Mesothelial cell of epicardium (in vitro differentiated cells): ENCODE measurements around the gene PNN. TPM values are rescaled to one million over a fixed set of nuclear protein-coding genes. Genes with fewer than 3 reads are reported as not detected.

Source experiments
- DNase-seq, 2 experiments: peaks; one replicate each; pipeline ENCODE4 v3.0.0; 2021; ENCODE audit warnings: low spot score in 2 of 2; ENCODE audit not compliant: unreplicated experiment in 2 of 2
- H3K27ac Mint-ChIP-seq: 2 replicates; pipeline ENCODE4 v1.8.0; 2021; ENCODE audit warnings: mixed read lengths
- H3K27me3 Mint-ChIP-seq: 2 replicates; pipeline ENCODE4 v1.8.0; 2021; ENCODE audit warnings: low read depth, mixed read lengths
- H3K36me3 Mint-ChIP-seq: 2 replicates; pipeline ENCODE4 v1.8.0; 2021; ENCODE audit warnings: mixed read lengths
- H3K4me1 Mint-ChIP-seq: 2 replicates; pipeline ENCODE4 v1.8.0; 2021; ENCODE audit warnings: mixed read lengths
- H3K4me3 Mint-ChIP-seq: 2 replicates; pipeline ENCODE4 v1.8.0; 2021; ENCODE audit warnings: mild to moderate bottlenecking, moderate library complexity, mixed read lengths
- H3K9me3 Mint-ChIP-seq: 2 replicates; pipeline ENCODE4 v1.8.0; 2021; ENCODE audit warnings: mixed read lengths
- CTCF ChIP-seq: fragments of 200-600 bp; sonication (generic); IDR thresholded peaks from one replicate; pipeline ENCODE4 v1.5.0; 2021; ENCODE audit warnings: antibody characterized with exemption; ENCODE audit not compliant: unreplicated experiment
- total RNA-seq: library from RNA; stranded (reverse); gene quantifications from 3 replicates; pipeline ENCODE4 v1.2.1, GENCODE V29; 2021

PNN gene
- total RNA-seq, 1 donor from 2014 or later, result 131 TPM

- Mint-ChIP-seq H3K27me3 (no peaks in the 10 kb centered on the region), H3K4me3 (no peak overlapping the region), H3K36me3 (no peaks in the 10 kb centered on the region), H3K4me1 (no peaks in the 10 kb centered on the region), H3K9me3 (peaks cover 9% of the 10 kb centered on the region), H3K27ac (no peak overlapping the region)
- TF ChIP-seq CTCF, result no peak
- DNase-seq, result no peak
These were observed 36.2 kb downstream of the PNN start for GRCh38 chr14:39211109-39211741.

- no peak overlapping the region for H3K27ac Mint-ChIP-seq
- no peaks in the 10 kb centered on the region for H3K27me3 Mint-ChIP-seq
- H3K4me3 Mint-ChIP-seq, result no peak overlapping the region
- no peaks in the 10 kb centered on the region for H3K4me1 Mint-ChIP-seq
- no peaks in the 10 kb centered on the region for H3K36me3 Mint-ChIP-seq
- TF ChIP-seq CTCF, result no peak
- peaks cover 6% of the 10 kb centered on the region for H3K9me3 Mint-ChIP-seq
- no peak for DNase-seq
These were observed 37.0 kb downstream of the PNN start for GRCh38 chr14:39212034-39212433.

GRCh38 chr14:39212693-39213092 lies 37.6 kb downstream of the PNN start:
- Mint-ChIP-seq H3K4me3 (no peak overlapping the region), H3K4me1 (no peaks in the 10 kb centered on the region), H3K9me3 (peaks cover 5% of the 10 kb centered on the region), H3K27me3 (no peaks in the 10 kb centered on the region), H3K27ac (no peak overlapping the region), H3K36me3 (no peaks in the 10 kb centered on the region)
- DNase-seq, result no peak
- TF ChIP-seq CTCF, result no peak

GRCh38 chr14:39217214-39217879 lies 42.3 kb downstream of the PNN start:
- no peak for DNase-seq
- H3K27me3 Mint-ChIP-seq, result no peaks in the 10 kb centered on the region
- H3K27ac Mint-ChIP-seq, result no peak overlapping the region
- H3K9me3 Mint-ChIP-seq, result peaks cover 4% of the 10 kb centered on the region
- TF ChIP-seq CTCF, result no peak
- H3K4me3 Mint-ChIP-seq, result no peak overlapping the region
- no peaks in the 10 kb centered on the region for H3K36me3 Mint-ChIP-seq
- peaks cover 8% of the 10 kb centered on the region for H3K4me1 Mint-ChIP-seq

- DNase-seq, result no peak
- Mint-ChIP-seq H3K36me3 (no peaks in the 10 kb centered on the region), H3K27me3 (no peaks in the 10 kb centered on the region), H3K4me3 (no peak overlapping the region), H3K27ac (no peak overlapping the region), H3K9me3 (peaks cover 4% of the 10 kb centered on the region), H3K4me1 (peaks cover 8% of the 10 kb centered on the region)
- TF ChIP-seq CTCF, result no peak
These were observed 43.2 kb downstream of the PNN start for GRCh38 chr14:39218171-39218769.
